HG03025 (cell line): ENCODE results near the gene PDHX.
A peak's percentile ranks its signal among the peaks of the same experiment; 100 is the strongest.
"Not testable (repeated sequence)": the region's sequence is repeated elsewhere in the genome, so short reads cannot be mapped to it uniquely, and the experiment has no call there.

Experiments
- ATAC-seq: cut with Tn5 transposase; IDR thresholded peaks from one replicate; pipeline ENCODE4 v1.9.1; 2021; ENCODE audit warnings: mild to moderate bottlenecking, moderate library complexity; ENCODE audit not compliant: unreplicated experiment, low FRiP score

PDHX gene

GRCh38 chr11:34909955-34910354, 6.5 kb upstream of the PDHX start:
- no peak for ATAC-seq

GRCh38 chr11:34910817-34911216, 5.6 kb upstream of the PDHX start:
- ATAC-seq, result no peak

GRCh38 chr11:34911676-34912075, 4.7 kb upstream of the PDHX start:
- no peak for ATAC-seq

GRCh38 chr11:34913556-34913955, 2.9 kb upstream of the PDHX start:
- ATAC-seq, result not testable (repeated sequence)

GRCh38 chr11:34915136-34916014, 1.0 kb upstream of the PDHX start:
- ATAC-seq, result peak; percentile 9

GRCh38 chr11:34916843-34917770, 689 bp downstream of the PDHX start:
- ATAC-seq, result peak; percentile 29

GRCh38 chr11:34921156-34921555, 4.7 kb downstream of the PDHX start:
- no peak for ATAC-seq

- no peak for ATAC-seq
These were observed 8.3 kb downstream of the PDHX start for GRCh38 chr11:34924714-34925113.

GRCh38 chr11:34926101-34926830, 9.8 kb downstream of the PDHX start:
- ATAC-seq, result no peak

GRCh38 chr11:34926831-34927132, 10.4 kb downstream of the PDHX start:
- ATAC-seq, result no peak

GRCh38 chr11:34928268-34928959, 12.0 kb downstream of the PDHX start:
- no peak for ATAC-seq

- ATAC-seq, result no peak
These were observed 12.7 kb downstream of the PDHX start for GRCh38 chr11:34928960-34929680.

- no peak for ATAC-seq
These were observed 13.7 kb downstream of the PDHX start for GRCh38 chr11:34929794-34930763.

GRCh38 chr11:34936945-34937629, 20.7 kb downstream of the PDHX start:
- no peak for ATAC-seq

- ATAC-seq, result no peak
These were observed 22.2 kb downstream of the PDHX start for GRCh38 chr11:34938611-34939010.

GRCh38 chr11:34940026-34940677, 23.7 kb downstream of the PDHX start:
- no peak for ATAC-seq

GRCh38 chr11:34941688-34942087, 25.3 kb downstream of the PDHX start:
- ATAC-seq, result no peak
